ENCODE results near the gene RAD9A.

Gene RAD9A

DNA sequence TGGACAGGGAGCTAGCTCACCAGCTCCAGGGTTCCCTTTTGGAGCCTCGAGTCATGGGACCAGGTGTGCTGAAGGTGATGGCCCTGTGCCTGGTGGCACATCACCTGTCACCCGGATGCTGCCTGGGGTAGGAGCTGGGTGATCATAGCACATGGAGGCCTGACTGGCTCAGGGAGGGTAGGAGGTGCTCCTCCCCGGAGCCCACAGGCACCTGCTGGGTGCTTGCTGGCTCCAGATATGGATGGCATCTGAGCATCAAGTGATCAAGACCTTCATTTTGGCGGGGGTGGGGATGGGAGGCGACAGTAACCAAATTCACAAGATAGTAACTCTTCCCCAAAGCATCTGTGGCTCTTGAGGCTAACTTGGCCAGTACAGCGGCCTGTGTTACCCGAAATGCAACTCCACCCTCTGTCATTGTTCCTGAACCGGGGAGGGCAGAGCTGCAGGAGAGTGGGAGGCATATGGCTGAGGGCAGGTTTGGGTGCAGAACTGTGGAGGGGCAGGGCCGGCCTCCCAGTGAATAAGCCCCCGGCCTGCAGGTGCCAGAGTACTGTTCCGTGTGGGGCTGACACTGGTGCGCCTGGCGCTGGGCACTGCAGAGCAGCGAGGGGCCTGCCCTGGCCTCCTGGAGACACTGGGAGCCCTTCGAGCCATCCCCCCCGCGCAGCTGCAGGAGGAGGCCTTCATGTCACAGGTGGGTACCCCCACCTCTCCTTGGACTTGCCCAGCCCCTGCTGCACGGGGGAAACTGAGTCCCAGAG lies 16.8 kb downstream of the RAD9A start:
- Histone ChIP-seq H4K8ac (ENCODE audit: low read depth, low read length) (no peak overlapping the region), H2BK120ac (ENCODE audit: low read depth, low read length) (no peak overlapping the region), H3K9ac (ENCODE audit: low read length) (no peak overlapping the region), H2AK5ac (ENCODE audit: low read length) (no peak overlapping the region), H2BK5ac (ENCODE audit: low read length) (no peak overlapping the region), H3K4ac (ENCODE audit: low read depth, low read length) (no peak overlapping the region), H3K18ac (ENCODE audit: low read length) (no peak overlapping the region), H3K4me3 (ENCODE audit: low read length) (no peak overlapping the region), H3K23ac (ENCODE audit: low read length) (no peak overlapping the region), H3K4me1 (ENCODE audit: control insufficient read depth, low read depth, low read length) (no peaks in the 10 kb centered on the region), H3K27ac (ENCODE audit: low read depth, low read length) (no peak overlapping the region), H4K5ac (ENCODE audit: low read length) (no peak overlapping the region), H3K27me3 (ENCODE audit: insufficient read depth, low read length, poor library complexity) (no peaks in the 10 kb centered on the region), H3K79me1 (ENCODE audit: low read length) (no peaks in the 10 kb centered on the region), H3K36me3 (ENCODE audit: control insufficient read depth, insufficient read depth, low read length) (no peaks in the 10 kb centered on the region), H3K4me2 (ENCODE audit: low read length) (no peak overlapping the region), H3K79me2 (ENCODE audit: control insufficient read depth, insufficient read depth, low read length) (no peaks in the 10 kb centered on the region), H3K56ac (ENCODE audit: low read length) (no peak overlapping the region), H2BK15ac (replicated peaks; ENCODE audit: low read depth) (no peak overlapping the region)
- WGBS (ENCODE audit: extremely low coverage, insufficient coverage, low lambda C conversion rate): no CpG with 5 or more reads among the region's 18 CpGs
- no peak for DNase-seq

DNA sequence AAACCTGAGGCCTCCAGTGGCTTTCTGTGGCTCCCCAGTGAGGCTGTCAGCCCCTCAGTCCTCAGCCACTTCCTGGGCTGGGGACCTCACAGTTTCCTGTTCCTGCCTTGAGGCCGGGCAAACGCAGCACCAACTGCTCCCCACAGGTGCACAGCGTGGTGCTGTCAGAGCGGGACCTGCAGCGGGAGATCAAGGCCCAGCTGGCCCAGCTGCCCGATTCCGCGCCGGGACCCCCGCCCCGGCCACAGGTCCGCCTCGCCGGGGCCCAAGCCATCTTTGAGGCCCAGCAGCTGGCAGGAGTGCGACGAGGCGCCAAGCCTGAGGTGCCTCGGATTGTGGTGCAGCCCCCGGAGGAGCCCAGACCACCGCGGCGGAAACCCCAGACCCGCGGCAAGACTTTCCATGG lies 17.5 kb downstream of the RAD9A start:
- no peaks in the 10 kb centered on the region for H3K4me1 ChIP-seq (ENCODE audit: control insufficient read depth, low read depth, low read length)
- H2AK5ac ChIP-seq (ENCODE audit: low read length): no peak overlapping the region
- no peak overlapping the region for H2BK15ac ChIP-seq (replicated peaks; ENCODE audit: low read depth)
- H3K56ac ChIP-seq (ENCODE audit: low read length): no peak overlapping the region
- no peak overlapping the region for H3K9ac ChIP-seq (ENCODE audit: low read length)
- H3K79me2 ChIP-seq (ENCODE audit: control insufficient read depth, insufficient read depth, low read length): no peaks in the 10 kb centered on the region
- DNase-seq: no peak
- H4K5ac ChIP-seq (ENCODE audit: low read length): no peak overlapping the region
- H3K27ac ChIP-seq (ENCODE audit: low read depth, low read length): no peak overlapping the region
- no peak overlapping the region for H3K4me2 ChIP-seq (ENCODE audit: low read length)
- H4K8ac ChIP-seq (ENCODE audit: low read depth, low read length): no peak overlapping the region
- no CpG with 5 or more reads among the region's 24 CpGs for WGBS (ENCODE audit: extremely low coverage, insufficient coverage, low lambda C conversion rate)
- H3K27me3 ChIP-seq (ENCODE audit: insufficient read depth, low read length, poor library complexity): no peaks in the 10 kb centered on the region
- H3K36me3 ChIP-seq (ENCODE audit: control insufficient read depth, insufficient read depth, low read length): no peaks in the 10 kb centered on the region
- no peak overlapping the region for H3K18ac ChIP-seq (ENCODE audit: low read length)
- H3K4me3 ChIP-seq (ENCODE audit: low read length): no peak overlapping the region
- H3K79me1 ChIP-seq (ENCODE audit: low read length): no peaks in the 10 kb centered on the region
- H3K4ac ChIP-seq (ENCODE audit: low read depth, low read length): no peak overlapping the region
- H2BK5ac ChIP-seq (ENCODE audit: low read length): no peak overlapping the region
- H3K23ac ChIP-seq (ENCODE audit: low read length): no peak overlapping the region
- no peak overlapping the region for H2BK120ac ChIP-seq (ENCODE audit: low read depth, low read length)

DNA sequence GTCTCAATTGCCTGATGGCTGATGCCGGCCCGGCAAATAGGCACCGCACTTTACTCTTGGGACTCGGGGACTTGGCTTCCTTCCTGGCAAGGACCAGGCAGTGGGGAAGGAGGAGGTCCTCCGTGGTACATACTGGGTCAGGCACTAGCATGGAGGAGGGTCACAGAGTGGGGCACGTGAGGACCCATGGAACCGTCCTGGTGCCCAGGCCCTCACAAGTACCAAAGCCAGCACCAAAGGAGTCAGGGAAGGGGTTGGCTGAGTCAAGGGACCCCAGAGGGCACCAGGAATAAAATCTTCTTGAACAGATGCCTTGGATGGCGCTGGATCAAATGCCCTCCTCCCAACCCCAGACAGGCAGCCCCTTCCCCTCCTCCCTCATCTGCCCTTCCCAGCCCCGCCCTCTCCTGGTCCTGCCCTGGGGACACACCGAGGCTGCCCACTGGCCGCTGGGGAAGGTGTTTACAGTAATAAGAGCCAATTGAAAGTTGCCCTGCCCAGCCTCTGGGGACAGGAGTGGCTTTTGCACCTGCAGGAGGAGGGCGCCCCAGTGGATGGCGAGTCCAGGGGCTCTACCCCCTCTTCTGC lies 18.1 kb downstream of the RAD9A start:
- Histone ChIP-seq H2AK5ac (ENCODE audit: low read length) (no peak overlapping the region), H3K27me3 (ENCODE audit: insufficient read depth, low read length, poor library complexity) (no peaks in the 10 kb centered on the region), H3K79me1 (ENCODE audit: low read length) (no peaks in the 10 kb centered on the region), H3K4me1 (ENCODE audit: control insufficient read depth, low read depth, low read length) (no peaks in the 10 kb centered on the region), H3K4ac (ENCODE audit: low read depth, low read length) (no peak overlapping the region), H2BK120ac (ENCODE audit: low read depth, low read length) (no peak overlapping the region), H3K56ac (ENCODE audit: low read length) (peak overlapping the region; percentile 43), H3K18ac (ENCODE audit: low read length) (no peak overlapping the region), H4K5ac (ENCODE audit: low read length) (no peak overlapping the region), H3K36me3 (ENCODE audit: control insufficient read depth, insufficient read depth, low read length) (no peaks in the 10 kb centered on the region), H3K4me2 (ENCODE audit: low read length) (no peak overlapping the region), H3K23ac (ENCODE audit: low read length) (no peak overlapping the region), H2BK5ac (ENCODE audit: low read length) (no peak overlapping the region), H3K27ac (ENCODE audit: low read depth, low read length) (no peak overlapping the region), H4K8ac (ENCODE audit: low read depth, low read length) (no peak overlapping the region), H3K9ac (ENCODE audit: low read length) (no peak overlapping the region), H3K79me2 (ENCODE audit: control insufficient read depth, insufficient read depth, low read length) (no peaks in the 10 kb centered on the region), H3K4me3 (ENCODE audit: low read length) (no peak overlapping the region), H2BK15ac (replicated peaks; ENCODE audit: low read depth) (no peak overlapping the region)
- DNase-seq: peak; percentile 71
- WGBS (ENCODE audit: extremely low coverage, insufficient coverage, low lambda C conversion rate): no CpG with 5 or more reads among the region's 13 CpGs

DNA sequence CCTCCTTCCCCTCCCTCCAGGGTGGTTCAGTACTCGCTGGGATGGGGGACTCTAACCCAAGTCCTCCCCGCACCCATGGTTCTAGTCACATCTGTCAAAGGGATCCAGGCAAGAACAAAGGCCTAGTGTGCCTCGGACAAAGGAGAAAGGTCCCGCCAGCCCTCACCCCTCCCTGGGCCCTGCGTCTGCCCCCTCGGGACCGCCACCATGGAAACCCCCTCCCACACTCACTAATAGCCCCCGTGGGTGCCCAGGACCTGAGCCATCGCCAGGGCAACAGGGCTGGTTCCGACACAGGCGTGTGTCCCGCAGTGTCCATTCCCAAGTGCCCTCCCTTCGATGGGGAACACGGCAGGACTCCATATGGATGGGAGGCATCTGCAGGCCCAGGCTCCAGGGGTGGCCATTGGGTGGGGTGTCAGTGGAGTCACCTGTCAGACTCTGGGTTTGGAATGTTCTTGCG lies 18.6 kb downstream of the RAD9A start:
- no peak overlapping the region for H3K4me2 ChIP-seq (ENCODE audit: low read length)
- H2BK120ac ChIP-seq (ENCODE audit: low read depth, low read length): no peak overlapping the region
- H3K4me3 ChIP-seq (ENCODE audit: low read length): no peak overlapping the region
- no peak overlapping the region for H2BK15ac ChIP-seq (replicated peaks; ENCODE audit: low read depth)
- no peak overlapping the region for H3K18ac ChIP-seq (ENCODE audit: low read length)
- H4K5ac ChIP-seq (ENCODE audit: low read length): no peak overlapping the region
- H3K79me1 ChIP-seq (ENCODE audit: low read length): no peaks in the 10 kb centered on the region
- no peak overlapping the region for H3K4ac ChIP-seq (ENCODE audit: low read depth, low read length)
- no CpG with 5 or more reads among the region's 15 CpGs for WGBS (ENCODE audit: extremely low coverage, insufficient coverage, low lambda C conversion rate)
- no peaks in the 10 kb centered on the region for H3K27me3 ChIP-seq (ENCODE audit: insufficient read depth, low read length, poor library complexity)
- H4K8ac ChIP-seq (ENCODE audit: low read depth, low read length): no peak overlapping the region
- H3K79me2 ChIP-seq (ENCODE audit: control insufficient read depth, insufficient read depth, low read length): no peaks in the 10 kb centered on the region
- no peak overlapping the region for H3K9ac ChIP-seq (ENCODE audit: low read length)
- H3K23ac ChIP-seq (ENCODE audit: low read length): no peak overlapping the region
- no peak overlapping the region for H3K56ac ChIP-seq (ENCODE audit: low read length)
- H3K36me3 ChIP-seq (ENCODE audit: control insufficient read depth, insufficient read depth, low read length): no peaks in the 10 kb centered on the region
- no peak for DNase-seq
- no peak overlapping the region for H3K27ac ChIP-seq (ENCODE audit: low read depth, low read length)
- no peaks in the 10 kb centered on the region for H3K4me1 ChIP-seq (ENCODE audit: control insufficient read depth, low read depth, low read length)
- H2AK5ac ChIP-seq (ENCODE audit: low read length): no peak overlapping the region
- H2BK5ac ChIP-seq (ENCODE audit: low read length): no peak overlapping the region

DNA sequence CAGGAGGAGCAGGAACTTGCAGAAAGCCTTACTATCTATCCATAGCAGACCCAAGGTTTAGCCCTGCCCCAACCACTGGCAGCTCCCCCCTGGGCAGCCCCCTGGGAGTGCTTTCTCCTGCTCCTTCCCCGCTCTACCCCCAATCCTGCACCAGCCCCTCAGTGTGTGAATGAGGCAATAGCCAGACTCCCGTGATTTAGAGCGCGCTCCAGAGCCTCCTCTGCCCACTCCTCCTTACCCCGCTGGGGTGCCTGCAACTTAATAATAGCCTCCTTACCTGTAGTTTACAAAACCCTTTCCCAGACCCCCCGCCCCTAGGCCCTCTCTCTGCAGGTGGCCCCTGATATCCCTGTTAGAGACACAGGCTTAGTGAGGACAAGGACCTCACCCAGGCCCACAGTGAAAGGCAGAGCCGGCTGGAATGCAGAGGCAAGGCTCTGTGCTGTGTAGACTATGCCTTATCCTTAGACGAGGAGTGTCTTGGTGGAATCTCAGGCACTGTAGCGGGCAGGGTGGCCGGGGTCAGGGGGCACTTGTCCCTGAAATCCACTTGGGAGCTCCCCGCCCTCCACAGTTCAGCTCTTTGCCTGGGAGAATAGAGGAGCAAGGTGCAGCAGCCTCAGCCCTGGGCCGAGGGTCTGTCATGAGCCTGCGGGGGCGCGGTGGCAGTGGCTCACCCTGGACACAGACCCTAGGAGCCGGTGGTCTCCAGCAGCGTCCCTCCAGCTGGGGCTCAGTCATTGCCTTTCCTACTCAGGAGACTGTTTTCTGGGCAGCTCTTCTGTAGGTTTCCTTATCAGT lies 19.4 kb downstream of the RAD9A start:
- Histone ChIP-seq H2BK5ac (ENCODE audit: low read length) (no peak overlapping the region), H2BK120ac (ENCODE audit: low read depth, low read length) (no peak overlapping the region), H3K23ac (ENCODE audit: low read length) (no peak overlapping the region), H3K4me1 (ENCODE audit: control insufficient read depth, low read depth, low read length) (no peaks in the 10 kb centered on the region), H3K56ac (ENCODE audit: low read length) (no peak overlapping the region), H3K4me2 (ENCODE audit: low read length) (no peak overlapping the region), H3K18ac (ENCODE audit: low read length) (no peak overlapping the region), H4K5ac (ENCODE audit: low read length) (no peak overlapping the region), H3K27ac (ENCODE audit: low read depth, low read length) (no peak overlapping the region), H3K36me3 (ENCODE audit: control insufficient read depth, insufficient read depth, low read length) (no peaks in the 10 kb centered on the region), H3K79me1 (ENCODE audit: low read length) (no peaks in the 10 kb centered on the region), H3K79me2 (ENCODE audit: control insufficient read depth, insufficient read depth, low read length) (no peaks in the 10 kb centered on the region), H3K4ac (ENCODE audit: low read depth, low read length) (no peak overlapping the region), H3K27me3 (ENCODE audit: insufficient read depth, low read length, poor library complexity) (no peaks in the 10 kb centered on the region), H3K4me3 (ENCODE audit: low read length) (no peak overlapping the region), H3K9ac (ENCODE audit: low read length) (no peak overlapping the region), H4K8ac (ENCODE audit: low read depth, low read length) (no peak overlapping the region), H2BK15ac (replicated peaks; ENCODE audit: low read depth) (no peak overlapping the region), H2AK5ac (ENCODE audit: low read length) (no peak overlapping the region)
- WGBS (ENCODE audit: extremely low coverage, insufficient coverage, low lambda C conversion rate): no CpG with 5 or more reads among the region's 17 CpGs
- no peak for DNase-seq
